Neural cell (in vitro differentiated cells): Measurements from ENCODE around the gene ITPRID2.

Source experiments
- CTCF ChIP-seq: fragments of 450-650 bp; IDR thresholded peaks from 2 replicates; pipeline ENCODE4 v1.5.1; 2014; ENCODE audit warnings: antibody characterized with exemption, mild to moderate bottlenecking, moderate library complexity; ENCODE audit not compliant: poor library complexity, severe bottlenecking
- EP300 ChIP-seq: fragments of 450-650 bp; conservative IDR thresholded peaks from 2 replicates; pipeline ENCODE4 v1.6.1; 2014; ENCODE audit warnings: antibody characterized with exemption, mild to moderate bottlenecking, moderate library complexity; ENCODE audit not compliant: poor library complexity, severe bottlenecking
- EZH2 ChIP-seq: fragments of 200-600, 300-800 bp; shearing (Covaris generic), sonication (generic); IDR thresholded peaks from 2 replicates; pipeline ENCODE4 v1.6.1; 2014; ENCODE audit warnings: antibody characterized with exemption, low read length, borderline replicate concordance, mild to moderate bottlenecking; ENCODE audit not compliant: insufficient read depth, poor library complexity, severe bottlenecking
- MXI1 ChIP-seq: fragments of 450-650 bp; conservative IDR thresholded peaks from 2 replicates; pipeline ENCODE4 v1.6.1; 2014; ENCODE audit warnings: antibody characterized with exemption, mild to moderate bottlenecking; ENCODE audit not compliant: poor library complexity, severe bottlenecking
- REST ChIP-seq: IDR thresholded peaks from 2 replicates; pipeline ENCODE4 v1.6.1; 2012; ENCODE audit warnings: borderline replicate concordance
- SMC3 ChIP-seq: fragments of 450-650 bp; conservative IDR thresholded peaks from 2 replicates; pipeline ENCODE4 v1.6.1; 2014; ENCODE audit warnings: antibody characterized with exemption, mild to moderate bottlenecking, moderate library complexity; ENCODE audit not compliant: poor library complexity

GRCh38 chr2:181886192-181886591 is 5.3 kb upstream of the ITPRID2 start:
- TF ChIP-seq SMC3 (no peak), CTCF (no peak), REST (no peak), EP300 (no peak), MXI1 (no peak), EZH2 (no peak)
